ENCODE results near the gene XDH.

XDH gene

DNA sequence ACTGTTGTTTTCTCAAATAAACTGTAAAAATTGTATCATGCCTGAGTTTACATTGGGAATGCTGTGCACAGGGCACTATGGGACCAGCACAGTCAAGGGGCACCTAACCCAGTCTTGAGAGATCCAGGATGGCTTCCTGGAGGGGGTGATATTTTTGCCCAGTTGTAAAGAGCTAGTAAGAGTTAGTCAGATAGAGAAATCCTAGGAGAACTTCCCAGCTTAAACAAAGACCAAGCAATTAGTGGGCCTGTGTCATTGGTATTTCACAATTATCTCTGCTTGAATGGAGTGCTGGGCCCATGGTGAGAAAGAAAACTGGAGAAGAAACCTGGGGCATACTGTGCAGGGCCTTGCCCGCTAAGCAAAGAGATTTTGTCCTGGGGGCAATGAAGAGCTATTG, 12.2 kb downstream of the XDH start:
- no peak for DNase-seq (ENCODE audit: low read depth)

DNA sequence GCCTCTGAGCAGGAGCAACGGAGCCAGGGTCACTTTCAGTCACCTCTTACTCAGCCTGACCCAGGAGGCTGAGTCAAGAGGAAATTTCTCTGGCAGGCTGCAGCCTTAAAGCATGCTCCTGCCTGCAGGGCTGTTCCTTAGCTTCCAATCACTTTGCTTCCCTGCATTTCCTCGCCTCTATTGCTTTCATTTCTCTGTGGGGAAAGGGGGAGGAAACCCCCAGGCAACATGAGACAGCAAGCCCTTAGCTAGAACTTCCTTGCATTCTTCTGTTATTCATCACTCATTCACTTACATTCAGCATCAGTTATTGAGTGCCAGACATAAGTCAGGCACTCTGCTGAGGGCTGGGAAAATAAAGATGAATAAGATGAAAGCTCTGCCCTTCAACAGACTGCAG, 13.0 kb downstream of the XDH start:
- no peak for DNase-seq (ENCODE audit: low read depth)

DNA sequence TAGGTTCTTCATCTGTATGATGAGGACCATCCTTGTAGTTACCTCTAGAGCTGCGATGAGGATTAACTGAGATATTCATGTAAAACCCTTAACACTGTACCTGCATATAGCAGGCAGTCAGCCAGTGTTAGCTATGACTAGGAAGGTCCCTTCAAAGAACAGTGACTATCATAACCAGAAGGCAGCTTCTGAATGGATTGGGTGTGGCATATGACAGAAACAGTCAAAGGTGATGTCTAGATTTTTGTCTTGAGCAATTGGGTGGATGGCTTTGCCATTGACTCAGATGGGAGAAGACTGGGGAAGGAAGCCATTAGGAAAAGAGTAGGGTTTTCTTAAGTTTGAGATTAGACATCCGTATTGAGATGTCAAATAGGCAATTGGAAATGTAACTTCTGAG, 15.7 kb downstream of the XDH start:
- no peak for DNase-seq (ENCODE audit: low read depth)

DNA sequence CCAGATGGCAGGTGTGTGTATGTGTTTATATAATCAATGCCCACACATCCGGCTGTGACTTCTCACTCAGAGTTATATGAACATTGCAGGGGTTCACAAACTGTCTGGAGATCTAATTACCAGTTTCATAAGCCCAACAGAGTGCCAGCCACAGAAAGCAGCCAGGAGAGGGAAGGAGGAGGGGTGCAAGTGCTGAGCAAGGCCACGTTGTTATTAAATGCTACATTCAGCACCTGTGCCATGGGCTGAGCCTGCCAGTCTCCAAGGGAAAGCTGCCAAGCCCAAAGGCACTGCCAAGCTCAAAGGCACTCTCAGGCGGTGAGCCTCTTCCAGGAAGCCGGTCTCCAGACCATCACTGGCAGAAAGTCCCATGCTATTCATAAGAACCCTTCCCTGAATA, 17.4 kb downstream of the XDH start:
- no peak for DNase-seq (ENCODE audit: low read depth)

DNA sequence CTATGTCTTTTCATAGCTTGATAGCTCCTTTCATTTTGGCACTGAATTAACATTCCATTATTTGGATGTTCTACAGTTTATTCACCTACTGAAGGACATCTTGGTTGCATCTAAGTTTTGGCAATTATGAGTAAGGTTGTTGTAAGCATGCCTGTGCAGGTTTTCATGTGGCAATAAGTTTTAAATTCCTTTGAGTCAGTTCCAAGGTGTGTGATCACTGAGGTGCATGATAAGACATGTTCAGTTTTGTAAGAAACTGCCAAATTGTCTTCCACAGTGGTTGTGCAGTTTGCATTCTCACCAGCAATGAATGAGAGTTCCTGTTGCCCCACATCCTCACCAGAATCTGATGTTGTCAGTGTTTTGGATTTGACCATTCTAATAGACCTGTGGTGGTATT, 24.2 kb downstream of the XDH start:
- no peak for DNase-seq (ENCODE audit: low read depth)

DNA sequence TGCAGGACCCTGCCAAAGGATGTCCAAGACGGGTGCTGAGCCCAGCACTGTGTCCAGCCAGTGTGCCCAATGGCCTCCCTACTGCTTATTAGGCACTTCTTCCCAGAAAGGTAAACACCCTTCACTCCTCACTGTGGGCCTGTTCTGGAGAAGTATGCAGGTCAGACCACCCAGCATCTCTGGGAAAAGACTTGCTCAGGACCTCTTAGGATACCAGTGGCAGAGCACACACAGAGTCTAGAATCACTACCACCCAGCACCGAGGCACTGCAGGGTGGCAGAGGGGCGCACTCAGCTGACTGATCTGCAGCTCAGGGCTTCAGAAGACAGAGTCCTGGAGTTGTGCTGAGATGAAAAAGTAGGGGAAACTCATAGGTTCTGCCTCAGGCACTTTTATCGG, 25.8 kb downstream of the XDH start:
- no peak for DNase-seq (ENCODE audit: low read depth)

DNA sequence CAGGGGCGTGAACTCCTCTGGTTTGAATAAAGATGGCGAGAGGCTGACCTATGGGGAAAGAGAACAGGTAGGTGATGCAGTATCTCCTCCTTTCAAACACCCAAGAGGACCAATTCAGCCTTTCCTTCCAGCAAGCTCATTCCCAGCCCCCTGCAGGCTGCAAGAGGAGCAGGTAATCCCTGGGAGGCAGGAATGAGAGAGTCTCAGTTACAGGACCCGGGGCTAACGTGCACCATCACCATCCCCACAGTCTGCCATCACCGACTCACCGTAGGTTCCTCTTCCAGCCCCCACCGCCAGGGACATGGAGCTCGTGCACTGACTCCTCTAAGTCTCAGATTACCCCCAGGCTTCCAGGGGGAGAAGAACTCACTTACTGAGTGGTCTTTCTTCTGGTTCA, 26.7 kb downstream of the XDH start:
- no peak for DNase-seq (ENCODE audit: low read depth)

DNA sequence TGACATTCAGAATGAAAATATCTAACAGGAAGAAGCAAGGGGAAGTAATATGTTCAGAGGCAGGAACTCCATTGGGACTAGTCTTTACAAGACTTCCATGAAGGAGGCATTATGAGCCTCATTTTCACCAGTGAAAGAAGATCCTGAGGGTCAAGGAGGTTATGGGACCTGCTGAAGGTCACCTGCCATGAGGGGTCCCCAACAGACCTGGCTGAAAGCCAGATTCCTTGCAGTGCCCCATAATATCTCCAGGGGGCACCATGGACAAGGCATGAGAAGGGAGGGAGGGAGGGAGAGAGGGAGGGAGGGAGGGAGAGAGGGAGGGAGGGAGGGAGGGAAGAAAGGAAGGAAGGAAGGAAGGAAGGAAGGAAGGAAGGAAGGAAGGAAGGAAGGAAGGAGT, 27.9 kb downstream of the XDH start:
- no peak for DNase-seq (ENCODE audit: low read depth)

DNA sequence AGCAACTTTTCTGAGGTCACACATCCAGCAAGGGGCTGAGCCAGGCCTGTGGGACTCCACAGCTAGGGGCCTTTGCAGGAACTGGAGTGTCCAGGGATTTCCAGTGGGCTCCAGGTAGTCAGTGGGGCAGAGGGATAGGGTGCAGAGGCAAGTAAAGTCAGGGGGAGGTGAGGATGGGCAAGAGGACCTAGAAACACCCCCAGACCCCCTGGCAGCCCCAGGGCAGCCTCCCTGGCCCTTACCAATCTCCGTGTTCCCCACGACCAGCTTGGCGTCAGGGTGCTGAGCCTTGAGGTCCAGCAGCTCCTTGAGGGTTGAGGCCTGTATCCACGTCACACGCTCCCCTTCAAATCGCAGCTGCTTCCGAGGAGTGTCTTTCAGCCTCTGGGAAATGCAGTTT, 28.4 kb downstream of the XDH start:
- DNase-seq (ENCODE audit: low read depth) = no peak

DNA sequence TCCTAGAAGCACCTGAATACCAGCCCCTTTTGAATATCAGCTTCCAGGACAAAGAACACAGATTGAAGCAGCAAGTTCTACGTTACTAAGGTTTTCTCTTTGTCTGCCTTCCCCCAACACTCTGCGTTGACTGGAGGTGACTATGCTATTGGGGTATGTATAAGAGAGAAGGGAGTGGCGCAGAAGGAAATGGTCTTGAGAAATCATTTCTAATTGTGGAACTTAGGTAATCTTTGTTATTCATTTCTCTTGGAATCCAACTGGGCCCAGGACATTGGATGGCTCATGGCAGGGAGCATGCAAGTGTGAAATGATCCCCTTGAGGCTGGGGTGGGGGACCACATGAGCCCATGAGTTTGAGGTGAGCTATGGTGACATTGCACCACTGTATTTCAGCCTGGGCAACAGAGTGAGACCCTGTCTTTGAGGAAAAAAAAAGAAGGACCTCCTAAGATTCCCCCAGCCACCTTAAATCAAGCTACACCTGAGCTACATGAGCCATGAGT, 29.7 kb downstream of the XDH start:
- DNase-seq (ENCODE audit: low read depth) = no peak

DNA sequence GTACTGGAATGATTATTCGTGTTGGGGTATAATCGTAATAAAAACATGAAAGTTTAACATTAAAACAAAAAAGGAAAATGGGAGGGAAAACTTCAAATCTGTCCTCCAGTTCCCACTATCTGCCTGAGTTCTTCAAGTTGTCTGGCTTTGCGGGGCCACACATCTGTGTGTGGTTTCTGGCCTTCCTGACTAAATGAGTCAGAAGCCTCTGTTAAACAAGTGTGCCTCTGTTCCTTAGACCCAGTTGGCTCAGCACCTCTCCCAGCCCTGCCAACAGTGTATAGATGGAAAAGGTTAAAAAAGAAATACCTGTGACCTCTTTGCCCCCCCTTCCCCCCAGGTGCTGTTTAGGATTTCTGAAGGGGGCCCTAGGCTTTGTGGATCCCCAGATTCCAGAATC, 30.2 kb downstream of the XDH start:
- no peak for DNase-seq (ENCODE audit: low read depth)

DNA sequence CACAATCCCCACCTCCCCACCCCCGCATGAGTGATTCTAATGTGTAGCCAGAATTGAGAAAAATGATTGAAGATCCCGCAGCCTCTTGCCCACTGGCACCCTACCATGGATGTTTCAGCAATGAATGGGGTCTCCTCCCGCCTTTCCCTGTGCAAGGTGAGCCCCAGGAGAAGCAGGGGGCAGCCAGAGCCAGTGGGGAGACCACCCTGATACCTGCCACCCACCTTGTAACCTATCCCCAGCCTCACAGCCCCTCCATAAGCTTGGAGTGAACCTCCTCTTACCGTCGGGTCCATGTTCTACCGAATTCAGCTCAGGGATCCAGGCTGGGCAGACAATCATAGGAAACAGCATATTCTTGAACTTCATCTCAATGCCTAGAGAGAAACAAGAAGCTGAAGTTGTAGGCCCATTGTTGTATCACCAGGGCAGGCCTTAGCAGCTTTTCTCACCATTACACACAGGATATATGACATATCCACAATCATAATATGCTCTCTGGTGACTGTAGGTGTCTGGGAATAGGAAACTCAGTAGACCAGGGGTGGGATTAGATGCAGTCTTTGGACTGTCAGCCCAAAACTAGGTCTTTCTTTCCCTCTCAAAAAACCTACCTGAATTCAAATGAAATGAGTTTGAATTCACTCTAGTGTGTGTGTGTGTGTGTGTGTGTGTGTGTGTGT, 30.9 kb downstream of the XDH start:
- DNase-seq (ENCODE audit: low read depth) = no peak

DNA sequence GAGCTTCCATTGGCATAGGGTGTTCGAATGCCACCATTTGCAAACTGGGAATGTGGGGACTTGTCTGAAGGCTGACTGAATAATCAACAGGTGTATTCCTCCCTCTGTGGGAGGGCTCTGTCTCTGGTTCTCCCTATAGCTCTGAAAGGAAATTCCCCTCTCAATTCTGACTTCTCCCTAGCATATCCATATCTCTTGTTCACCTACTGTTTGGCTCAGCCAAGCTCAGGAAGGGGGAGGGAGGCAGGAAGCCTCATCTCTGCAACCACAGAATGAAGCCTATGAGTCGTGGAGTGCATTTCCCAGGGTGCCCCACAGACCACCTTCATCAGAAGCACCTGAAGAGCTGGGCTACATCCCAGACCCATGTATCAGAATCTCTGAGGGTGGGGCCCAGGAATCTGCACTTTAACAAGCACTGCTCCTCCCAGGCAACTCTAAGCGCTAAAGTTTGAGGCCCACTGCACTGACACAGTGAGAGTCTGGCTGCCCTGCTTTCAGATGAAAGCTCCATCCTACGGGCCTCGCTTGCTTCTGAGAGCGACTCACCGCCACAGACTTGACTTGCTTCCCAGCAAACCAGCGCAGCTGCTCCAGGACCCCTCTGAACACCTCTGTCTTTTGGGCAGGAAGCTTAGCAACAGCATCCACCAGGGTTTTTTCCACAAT, 32.0 kb downstream of the XDH start:
- no peak for DNase-seq (ENCODE audit: low read depth)

DNA sequence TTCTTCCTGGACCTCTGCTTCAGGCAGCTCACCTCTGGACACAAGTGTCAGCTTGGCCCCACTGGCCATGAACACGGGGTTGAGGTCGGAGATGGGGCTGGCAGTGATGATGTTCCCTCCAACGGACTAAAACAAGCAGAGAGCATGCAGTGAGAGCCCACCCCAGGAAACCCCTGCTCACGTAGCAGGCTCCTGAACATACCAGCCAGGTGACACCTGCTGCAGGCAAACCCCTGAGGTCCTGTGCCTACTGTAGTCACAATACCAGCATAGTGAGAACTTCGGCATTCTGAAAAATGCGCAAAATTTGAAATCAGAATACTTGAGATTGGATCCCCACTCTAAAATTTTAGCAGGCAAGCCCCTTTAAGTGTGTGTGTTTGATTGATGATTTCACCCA, 32.9 kb downstream of the XDH start:
- no peak for DNase-seq (ENCODE audit: low read depth)

DNA sequence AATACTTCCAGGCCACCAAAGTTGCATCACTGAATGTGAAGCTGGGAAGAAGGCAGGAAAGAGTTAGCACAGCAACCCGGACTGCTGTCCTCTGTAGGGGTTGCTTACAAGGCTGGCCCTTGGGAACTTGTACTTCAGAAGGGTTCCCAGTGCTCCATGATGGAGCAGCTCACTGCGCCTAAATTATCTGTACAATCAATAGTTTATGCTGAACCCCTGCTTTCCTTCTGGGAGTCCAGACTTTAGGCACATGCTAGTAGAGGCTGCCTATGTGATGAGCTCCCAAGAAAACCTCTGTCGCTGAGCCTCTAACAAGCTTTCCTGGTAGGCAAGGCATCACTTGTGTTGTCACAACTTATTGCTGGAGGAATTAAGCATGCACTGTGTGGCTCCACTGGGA, 34.3 kb downstream of the XDH start:
- DNase-seq (ENCODE audit: low read depth) = no peak

DNA sequence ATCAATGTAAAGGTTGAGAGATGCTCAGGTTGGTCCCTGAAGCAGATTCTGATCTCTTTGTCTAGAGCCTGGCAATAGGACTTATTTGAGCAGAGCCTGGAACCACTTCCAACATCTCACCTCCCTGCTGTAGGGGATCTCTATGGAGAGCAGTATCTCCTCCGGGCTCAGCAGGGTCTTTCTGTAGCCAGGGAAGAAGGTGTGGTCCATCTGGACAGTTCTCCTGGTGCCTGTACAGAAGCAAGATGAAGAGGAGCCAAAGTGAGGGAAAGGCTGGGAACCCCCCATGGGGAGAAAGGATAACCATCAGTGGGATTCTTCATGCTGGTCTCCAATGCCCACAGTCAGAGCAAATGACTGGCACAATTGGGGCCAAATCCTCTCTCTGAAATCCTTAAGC, 34.8 kb downstream of the XDH start:
- no peak for DNase-seq (ENCODE audit: low read depth)

DNA sequence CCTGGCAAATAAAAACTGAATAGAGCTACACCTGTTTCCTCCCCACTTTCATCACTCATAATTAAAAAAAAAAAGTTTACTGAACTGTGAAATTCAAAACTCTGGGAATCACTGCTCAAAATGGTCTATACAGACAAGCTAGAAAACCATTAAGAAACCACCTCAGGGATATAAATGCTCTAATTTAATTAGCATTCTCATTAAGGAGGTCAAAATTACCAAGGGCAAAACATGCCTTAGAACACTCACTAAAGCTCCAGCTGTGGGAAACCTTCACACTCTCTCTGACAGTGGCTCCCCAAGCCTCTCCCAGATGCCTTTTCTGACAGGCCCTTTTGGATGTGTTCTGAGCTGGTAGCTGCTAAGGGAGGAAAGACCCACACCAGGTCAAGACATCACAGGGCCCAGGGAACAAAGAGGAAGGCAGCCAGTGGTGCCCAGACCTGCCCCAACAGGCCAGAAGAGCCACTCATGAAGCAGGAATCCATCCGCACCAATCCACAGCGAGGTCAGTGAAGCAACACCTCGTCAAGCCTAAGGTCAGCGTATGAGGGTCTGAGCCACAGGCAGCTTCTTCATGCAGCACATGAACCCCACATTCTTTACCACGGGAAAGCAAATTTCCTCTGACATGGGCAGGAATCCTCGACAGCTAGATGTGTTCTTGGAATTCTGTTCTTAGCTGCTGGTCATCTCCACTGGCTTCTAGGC, 35.6 kb downstream of the XDH start:
- no peak for DNase-seq (ENCODE audit: low read depth)

DNA sequence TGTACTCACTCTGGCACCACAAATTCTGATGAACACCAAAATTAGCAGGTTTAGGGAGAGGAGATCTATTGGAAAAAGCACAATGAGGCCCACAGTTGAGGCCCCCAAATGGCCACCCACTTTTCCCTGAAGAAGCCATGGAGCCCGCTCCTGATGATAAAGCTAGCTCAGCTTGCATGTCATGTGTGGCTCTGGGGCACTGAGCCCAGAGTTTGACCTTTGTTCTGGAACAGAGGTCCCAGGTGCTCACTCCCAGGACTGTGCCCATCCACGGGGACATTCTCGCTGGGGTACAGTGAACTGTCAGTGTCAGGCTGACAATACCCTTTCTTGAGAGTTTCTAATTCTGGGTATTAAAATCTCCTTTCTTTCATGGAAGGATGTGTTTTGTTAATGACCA, 36.2 kb downstream of the XDH start:
- no peak for DNase-seq (ENCODE audit: low read depth)

DNA sequence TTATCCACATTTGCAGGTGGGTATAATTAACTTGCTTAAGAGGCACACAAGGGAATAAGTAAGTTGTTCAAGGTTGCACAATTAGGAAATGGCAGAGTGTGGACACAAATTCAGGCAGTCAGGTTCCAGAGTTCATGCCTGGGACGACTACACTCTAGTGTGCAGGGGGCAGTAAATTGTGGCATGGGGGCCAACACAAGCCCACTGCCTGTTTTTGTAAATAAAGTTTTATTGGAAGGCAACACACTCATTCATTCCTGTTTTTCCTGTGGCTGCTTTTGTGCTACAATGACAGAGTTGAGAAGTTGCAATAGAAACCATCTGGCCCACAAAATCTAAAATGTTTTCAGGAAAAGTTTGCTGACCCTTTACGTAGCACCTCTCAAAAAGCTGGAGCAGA, 41.4 kb downstream of the XDH start:
- DNase-seq (ENCODE audit: low read depth) = no peak

DNA sequence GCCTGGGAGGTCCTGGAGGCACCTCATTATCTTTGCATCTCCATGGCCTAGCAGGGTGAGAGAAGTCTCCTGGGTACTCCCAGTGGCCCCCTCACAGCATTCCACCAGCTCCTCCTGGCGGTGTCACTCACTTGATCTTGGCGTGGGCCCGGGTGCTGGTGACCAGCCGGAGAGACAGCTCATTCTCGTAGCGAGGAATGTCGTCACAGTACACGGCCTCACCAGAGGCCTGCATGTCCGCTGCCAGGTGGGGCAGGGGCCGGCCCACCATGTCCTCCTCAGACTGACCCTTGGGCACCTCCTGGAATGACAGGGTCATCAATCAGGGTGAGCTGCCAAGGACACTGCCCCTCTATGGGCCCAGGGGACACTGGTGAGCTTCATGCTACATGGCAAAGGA, 42.4 kb downstream of the XDH start:
- DNase-seq (ENCODE audit: low read depth) = no peak

DNA sequence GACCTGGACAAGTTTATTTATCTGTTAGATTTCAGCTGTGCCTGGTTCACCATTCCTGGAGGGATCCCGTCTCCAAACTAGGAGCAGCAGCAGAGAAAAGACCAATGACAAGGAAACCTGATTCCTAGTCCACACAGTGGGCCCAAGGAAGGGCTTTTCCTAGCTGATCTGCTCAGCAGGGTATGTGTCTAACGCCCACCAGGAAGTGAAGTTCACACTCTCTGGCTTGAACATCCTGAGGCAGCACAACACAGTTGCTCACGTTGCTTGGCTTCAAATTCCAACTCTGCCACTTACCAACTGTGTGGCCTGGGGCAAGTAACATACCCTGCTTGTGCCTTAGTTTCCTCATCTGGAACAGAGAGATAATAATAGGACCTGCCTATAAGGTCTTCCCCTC, 42.9 kb downstream of the XDH start:
- DNase-seq (ENCODE audit: low read depth) = no peak

DNA sequence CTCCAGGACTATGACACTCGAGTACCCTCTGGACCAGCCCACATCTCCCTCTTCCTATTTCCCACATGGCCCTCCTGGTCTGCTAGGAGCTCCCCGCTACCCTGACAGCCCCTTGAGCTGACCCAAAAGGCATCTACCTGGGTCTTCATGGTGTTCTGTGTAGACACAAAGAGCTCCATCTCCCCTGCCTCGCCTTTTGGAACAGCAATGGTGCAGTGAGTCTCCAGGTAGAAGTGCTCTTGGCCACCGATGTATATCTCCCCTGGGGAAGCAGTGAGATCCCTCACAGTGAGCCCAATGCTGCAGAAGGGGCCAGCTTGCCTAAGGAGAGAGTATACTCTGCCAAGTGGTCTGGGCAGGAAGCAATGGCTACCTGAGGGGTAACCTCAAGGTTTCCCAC, 47.8 kb downstream of the XDH start:
- no peak for DNase-seq (ENCODE audit: low read depth)

DNA sequence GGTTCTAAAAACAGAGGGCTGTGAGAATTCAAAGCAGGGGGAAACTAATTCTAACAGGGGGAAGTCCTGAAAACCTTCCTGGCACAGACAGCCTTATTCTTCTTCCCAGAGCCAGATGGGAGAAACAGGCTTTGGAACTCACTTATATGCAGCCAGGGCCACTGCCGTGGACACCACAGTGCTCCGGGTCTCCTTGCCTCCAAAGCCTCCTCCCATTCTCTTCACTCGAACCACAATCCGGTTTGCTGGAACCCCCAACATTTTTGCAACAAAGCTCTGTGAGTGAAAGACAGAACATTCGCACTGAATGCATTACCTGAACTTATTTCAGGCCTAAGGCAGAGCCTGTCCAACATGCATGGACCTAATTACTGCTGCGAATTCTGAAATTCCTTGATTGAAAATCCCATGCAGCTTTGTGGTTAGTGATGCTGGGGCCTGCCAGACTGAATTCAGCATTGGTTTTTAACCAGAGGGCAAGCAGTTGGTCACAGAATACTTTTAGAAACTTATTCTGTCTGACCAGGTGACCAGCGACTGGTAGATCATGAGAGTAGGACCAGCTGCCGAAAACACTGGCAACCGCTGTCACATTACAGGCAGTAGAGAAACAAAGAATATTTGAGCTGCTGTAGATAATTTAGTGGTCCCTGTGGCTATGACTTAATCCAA, 48.6 kb downstream of the XDH start:
- no peak for DNase-seq (ENCODE audit: low read depth)
